Measurements from ENCODE around the gene CCNL1. TPM values are rescaled to one million over a fixed set of nuclear protein-coding genes. Genes with fewer than 3 reads are reported as not detected.

Gene CCNL1
- total and polyA plus RNA-seq, 2 donors (not counting 3 experiments of a cell fraction or from before 2014, with no cell fraction given), result 119 to 137 TPM

GRCh38 chr3:157204880-157205279 is 44.9 kb upstream of the CCNL1 start:
- peak overlapping the region; percentile 55 for H3K4me2 ChIP-seq (ENCODE audit: insufficient read depth, low read length)
- H4K20me1 ChIP-seq (replicated peaks; ENCODE audit: control insufficient read depth, extremely low read depth, insufficient read depth, low read length), result no peaks in the 10 kb centered on the region
- FAIRE-seq, result peak; percentile 55
- no peak overlapping the region for H3K9ac ChIP-seq (replicated peaks; ENCODE audit: extremely low read depth, insufficient read depth, low read length)
- intact Hi-C loops (cut with micrococcal nuclease), result loop anchor here (1.0 kb wide), 8 partner anchors 34 to 367 kb away; partner anchors contain the start of gene PTX3
- POLR2A ChIA-PET, result interaction anchor here (0.7 to 1.0 kb wide), 4 partner anchors 33 to 327 kb away, joined by 3 to 5 read pairs (median 4); partner anchors contain the start of gene PTX3
- H3K9me3 ChIP-seq (replicated peaks; ENCODE audit: control insufficient read depth, insufficient read depth, low read length), result no peaks in the 10 kb centered on the region
- DNase-seq (ENCODE audit: low read depth, low spot score), result peak; percentile 47
- H3K36me3 ChIP-seq (ENCODE audit: control insufficient read depth in 2 of 2, extremely low read depth in 1 of 2, insufficient read depth in 2 of 2, low read length in 2 of 2), result no peaks in the 10 kb centered on the region
- peak overlapping the region; percentile 5 for H3K27ac ChIP-seq (ENCODE audit: insufficient read depth, low read depth, low read length)
- H3K4me1 ChIP-seq (ENCODE audit: control insufficient read depth, extremely low read depth, insufficient read depth, low read length), result peaks cover 14% of the 10 kb centered on the region
- TF ChIP-seq FOS (IDR thresholded peaks at IDR 0.05; ENCODE audit: borderline replicate concordance, insufficient read depth, low read length) (peak; percentile 58), GATA2 (IDR thresholded peaks at IDR 0.05; ENCODE audit: insufficient read depth, insufficient read length, low read depth, low read length) (peak; percentile 30), MAX (IDR thresholded peaks at IDR 0.05; ENCODE audit: insufficient read depth, insufficient read length) (no peak)
- no TSS peak for BruUV-seq (replicated peaks)
- dilution Hi-C loops (cut with MboI; ENCODE audit: extremely low pct_ligation_motif_present, low sequenced_read_pairs), result no loop called here
- H3K9me1 ChIP-seq (replicated peaks; ENCODE audit: control insufficient read depth, extremely low read depth, insufficient read depth, low read length), result no peaks in the 10 kb centered on the region
- CTCF ChIA-PET, result interaction anchor here (0.7 to 4.0 kb wide), 60 partner anchors 12 to 1327 kb away, joined by 3 to 101 read pairs (median 5); partner anchors contain the start of genes CCNL1, PTX3 and VEPH1
- H3K4me3 ChIP-seq (replicated peaks in 1 of 3; ENCODE audit: insufficient read depth in 1 of 3, low read depth in 1 of 3, low read length in 3 of 3), result no peak overlapping the region
- H3K27me3 ChIP-seq (ENCODE audit: control insufficient read depth in 2 of 2, insufficient read depth in 2 of 2, low read length in 2 of 2), result no peaks in the 10 kb centered on the region
- peak overlapping the region; percentile 66 for H2AFZ ChIP-seq (ENCODE audit: low read depth, low read length)
- H3K79me2 ChIP-seq (ENCODE audit: control insufficient read depth, insufficient read depth, low read length), result no peaks in the 10 kb centered on the region

- H3K36me3 ChIP-seq (ENCODE audit: control insufficient read depth in 2 of 2, extremely low read depth in 1 of 2, insufficient read depth in 2 of 2, low read length in 2 of 2), result no peaks in the 10 kb centered on the region
- ChIA-PET CTCF (interaction anchor here (0.5 to 4.0 kb wide), 69 partner anchors 12 to 1327 kb away, joined by 3 to 101 read pairs (median 5); partner anchors contain the start of genes CCNL1, PTX3 and VEPH1), POLR2A (interaction anchor here (0.7 to 1.0 kb wide), 4 partner anchors 33 to 328 kb away, joined by 3 to 5 read pairs (median 4); partner anchors contain the start of gene PTX3)
- dilution Hi-C loops (cut with MboI; ENCODE audit: extremely low pct_ligation_motif_present, low sequenced_read_pairs), result no loop called here
- peaks cover 14% of the 10 kb centered on the region for H3K4me1 ChIP-seq (ENCODE audit: control insufficient read depth, extremely low read depth, insufficient read depth, low read length)
- H3K4me3 ChIP-seq (replicated peaks in 1 of 3; ENCODE audit: insufficient read depth in 1 of 3, low read depth in 1 of 3, low read length in 3 of 3), result no peak overlapping the region
- H3K79me2 ChIP-seq (ENCODE audit: control insufficient read depth, insufficient read depth, low read length), result no peaks in the 10 kb centered on the region
- BruUV-seq (replicated peaks), result no TSS peak
- no peak overlapping the region for H3K9ac ChIP-seq (replicated peaks; ENCODE audit: extremely low read depth, insufficient read depth, low read length)
- FAIRE-seq, result peak; percentile 88
- no peak for TF ChIP-seq MAX (IDR thresholded peaks at IDR 0.05; ENCODE audit: insufficient read depth, insufficient read length)
- TF ChIP-seq, protein P1, sequence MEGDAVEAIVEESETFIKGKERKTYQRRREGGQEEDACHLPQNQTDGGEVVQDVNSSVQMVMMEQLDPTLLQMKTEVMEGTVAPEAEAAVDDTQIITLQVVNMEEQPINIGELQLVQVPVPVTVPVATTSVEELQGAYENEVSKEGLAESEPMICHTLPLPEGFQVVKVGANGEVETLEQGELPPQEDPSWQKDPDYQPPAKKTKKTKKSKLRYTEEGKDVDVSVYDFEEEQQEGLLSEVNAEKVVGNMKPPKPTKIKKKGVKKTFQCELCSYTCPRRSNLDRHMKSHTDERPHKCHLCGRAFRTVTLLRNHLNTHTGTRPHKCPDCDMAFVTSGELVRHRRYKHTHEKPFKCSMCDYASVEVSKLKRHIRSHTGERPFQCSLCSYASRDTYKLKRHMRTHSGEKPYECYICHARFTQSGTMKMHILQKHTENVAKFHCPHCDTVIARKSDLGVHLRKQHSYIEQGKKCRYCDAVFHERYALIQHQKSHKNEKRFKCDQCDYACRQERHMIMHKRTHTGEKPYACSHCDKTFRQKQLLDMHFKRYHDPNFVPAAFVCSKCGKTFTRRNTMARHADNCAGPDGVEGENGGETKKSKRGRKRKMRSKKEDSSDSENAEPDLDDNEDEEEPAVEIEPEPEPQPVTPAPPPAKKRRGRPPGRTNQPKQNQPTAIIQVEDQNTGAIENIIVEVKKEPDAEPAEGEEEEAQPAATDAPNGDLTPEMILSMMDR (IDR thresholded peaks at IDR 0.05; ENCODE audit: extremely low read depth in 1 of 2, insufficient read depth in 1 of 2, low read depth in 1 of 2, low read length in 2 of 2), result peak; percentile 11 to 48
- no peaks in the 10 kb centered on the region for H4K20me1 ChIP-seq (replicated peaks; ENCODE audit: control insufficient read depth, extremely low read depth, insufficient read depth, low read length)
- no peaks in the 10 kb centered on the region for H3K27me3 ChIP-seq (ENCODE audit: control insufficient read depth in 2 of 2, insufficient read depth in 2 of 2, low read length in 2 of 2)
- no peak overlapping the region for H2AFZ ChIP-seq (ENCODE audit: low read depth, low read length)
- H3K9me1 ChIP-seq (replicated peaks; ENCODE audit: control insufficient read depth, extremely low read depth, insufficient read depth, low read length), result no peaks in the 10 kb centered on the region
- peak overlapping the region; percentile 5 for H3K27ac ChIP-seq (ENCODE audit: insufficient read depth, low read depth, low read length)
- intact Hi-C loops (cut with micrococcal nuclease), result loop anchor here (1.0 kb wide), 7 partner anchors 35 to 368 kb away; partner anchors contain the start of gene PTX3
- peak; percentile 74 for DNase-seq (ENCODE audit: low read depth, low spot score)
- H3K4me2 ChIP-seq (ENCODE audit: insufficient read depth, low read length), result peak overlapping the region; percentile 55
- no peaks in the 10 kb centered on the region for H3K9me3 ChIP-seq (replicated peaks; ENCODE audit: control insufficient read depth, insufficient read depth, low read length)
Observed at GRCh38 chr3:157204431-157204830, 44.5 kb upstream of the CCNL1 start.

All from endothelial cell of umbilical vein (primary cell).